GM18508 (cell line): ENCODE results near the gene GHR.

Source experiments
- ATAC-seq: cut with Tn5 transposase; IDR thresholded peaks from one replicate; pipeline ENCODE4 v1.9.1; 2021; ENCODE audit warnings: moderate number of reproducible peaks; ENCODE audit not compliant: insufficient read depth, unreplicated experiment

The GHR gene

GRCh38 chr5:42513246-42513645 lies 90.0 kb downstream of the GHR start:
- ATAC-seq, result no peak

GRCh38 chr5:42514754-42515153 lies 91.5 kb downstream of the GHR start:
- no peak for ATAC-seq

DNA sequence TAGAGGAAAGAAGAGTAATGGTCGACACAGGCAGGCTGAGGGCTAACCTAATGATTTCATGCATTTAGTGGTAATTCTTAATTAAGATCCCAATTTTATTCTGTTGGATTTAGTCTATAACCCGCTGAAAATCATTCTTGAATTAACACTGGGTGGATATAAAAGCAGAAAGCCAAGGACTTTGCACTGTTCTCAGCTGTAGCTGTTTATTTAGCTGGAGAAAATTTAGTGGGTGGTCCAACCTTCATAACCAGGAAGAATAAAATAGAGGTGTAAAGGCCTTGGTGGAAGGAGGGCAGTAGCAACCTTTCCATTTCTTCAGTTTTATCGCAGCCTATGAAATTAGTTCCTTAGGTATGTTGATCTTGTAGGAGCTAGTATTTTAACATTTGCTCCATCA lies 92.3 kb downstream of the GHR start:
- ATAC-seq, result no peak

DNA sequence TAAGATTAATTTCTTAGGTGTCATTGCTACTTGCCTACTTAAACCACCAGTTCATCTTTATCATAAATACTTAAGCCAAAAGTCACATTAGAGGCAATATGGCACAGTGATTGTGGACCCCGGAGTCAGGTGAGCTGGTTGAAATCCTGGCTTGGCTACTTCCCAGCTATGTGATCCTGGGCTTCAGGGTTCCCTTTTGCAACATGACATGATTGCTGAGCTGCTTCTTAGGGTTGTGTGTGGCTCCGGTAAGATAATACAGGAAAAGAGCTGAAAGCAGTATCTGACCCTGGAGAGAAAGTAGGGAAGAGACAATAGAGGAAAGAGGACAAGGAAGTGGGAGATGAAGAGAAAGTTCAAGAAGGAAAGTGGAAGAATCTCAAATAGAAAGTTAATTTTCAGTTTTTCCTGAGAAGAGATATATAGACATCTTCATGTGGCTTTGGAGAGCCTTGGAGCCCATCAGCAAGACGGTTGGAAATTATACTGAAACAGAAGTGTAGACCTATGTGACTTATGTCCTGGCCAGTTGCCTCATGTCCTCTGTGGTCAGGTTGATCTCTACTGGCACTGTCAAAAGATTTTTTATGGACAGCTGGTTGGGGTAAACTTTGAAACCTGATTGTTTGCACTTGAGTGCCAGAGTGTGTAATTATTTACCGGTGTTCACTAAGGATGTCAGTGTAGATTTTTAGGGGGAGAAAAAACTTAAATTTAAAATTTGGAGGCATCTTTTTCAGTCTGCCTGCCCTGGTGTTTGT lies 93.2 kb downstream of the GHR start:
- no peak for ATAC-seq

DNA sequence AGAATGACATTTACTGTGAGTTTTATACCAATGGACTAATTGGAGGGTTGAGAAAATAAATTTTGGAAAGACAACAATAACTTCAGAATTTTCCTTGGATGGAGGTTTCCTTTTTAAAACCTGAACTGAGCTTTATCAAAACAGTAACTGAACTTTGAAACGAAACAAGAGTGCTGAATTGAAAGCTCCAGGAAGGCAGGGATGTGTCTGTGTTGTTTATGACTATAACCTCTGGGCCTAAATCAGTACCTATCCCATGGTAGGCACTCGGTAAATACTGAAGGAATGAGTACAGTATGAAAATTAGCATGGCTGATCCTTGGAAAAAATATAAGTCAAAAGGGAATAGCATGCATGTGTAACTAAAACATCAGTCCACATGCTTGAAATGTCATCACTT lies 93.9 kb downstream of the GHR start:
- no peak for ATAC-seq

DNA sequence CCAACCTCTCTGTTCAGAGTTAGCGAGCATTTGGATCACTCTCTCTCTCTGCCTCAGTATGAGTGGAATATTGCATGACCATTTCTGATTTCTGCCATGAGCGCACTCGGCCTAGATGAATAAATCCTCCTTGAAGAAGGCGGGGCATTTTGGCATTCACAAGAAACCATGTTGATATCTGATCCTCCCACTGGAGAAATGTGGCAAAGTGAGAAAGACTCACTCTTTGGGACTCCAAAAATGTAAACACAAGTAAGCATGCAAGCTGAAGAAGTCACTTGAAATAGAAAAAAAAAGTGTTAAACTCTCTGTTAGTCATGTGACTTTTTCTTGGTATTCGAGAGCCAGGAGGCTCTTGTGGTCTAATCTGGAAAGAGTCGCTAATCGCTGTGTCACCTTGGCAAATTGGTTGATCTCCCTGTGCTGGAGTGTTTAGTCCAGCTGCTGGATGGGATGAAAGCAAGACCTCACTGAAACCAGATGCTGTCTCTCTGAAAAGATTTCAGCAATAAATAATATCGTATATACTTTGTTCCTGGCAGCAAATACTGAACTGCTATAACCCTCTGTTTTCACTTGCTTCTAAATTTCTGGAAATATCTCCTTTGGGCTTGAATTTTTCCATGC lies 95.5 kb downstream of the GHR start:
- ATAC-seq, result no peak

DNA sequence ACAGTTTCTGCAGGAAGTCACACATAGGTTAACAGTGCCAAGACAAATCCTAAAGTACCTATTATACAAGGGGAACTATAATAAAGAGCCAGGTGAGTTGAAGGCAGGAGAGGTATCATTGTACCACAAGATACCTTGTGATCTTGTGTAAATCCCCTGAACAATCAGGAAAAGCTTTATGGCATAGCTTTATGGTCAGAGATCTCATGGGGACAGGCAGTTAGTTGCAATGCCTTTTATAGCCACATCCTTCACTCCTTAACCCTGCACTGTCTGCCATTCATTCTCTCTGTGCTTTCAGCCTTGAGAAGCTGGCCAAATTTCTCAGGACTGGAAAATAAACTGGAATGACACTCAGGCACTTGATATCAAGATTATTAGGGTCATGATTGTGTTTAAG lies 97.0 kb downstream of the GHR start:
- ATAC-seq, result no peak

GRCh38 chr5:42520957-42521356 lies 97.7 kb downstream of the GHR start:
- no peak for ATAC-seq

GRCh38 chr5:42521406-42521805 lies 98.2 kb downstream of the GHR start:
- ATAC-seq, result no peak

DNA sequence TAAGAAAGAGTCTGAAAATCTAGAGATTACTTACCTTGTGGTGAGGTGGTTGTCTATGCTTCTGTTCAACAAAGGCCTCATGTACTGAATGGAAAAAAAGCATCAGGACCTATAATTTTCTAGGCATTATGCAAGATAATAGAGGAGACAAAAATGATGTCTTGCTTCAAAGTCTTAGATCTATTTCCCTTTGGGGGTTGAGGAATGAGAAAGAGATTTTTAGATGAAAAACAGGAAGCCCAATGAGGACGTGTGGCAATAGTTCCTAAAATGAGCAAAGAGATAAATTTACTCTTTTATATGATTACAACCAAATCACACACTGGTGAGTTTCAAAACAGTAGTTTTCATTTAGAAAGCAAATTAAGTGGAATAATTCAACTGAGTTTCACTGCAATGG lies 99.5 kb downstream of the GHR start:
- no peak for ATAC-seq

- ATAC-seq, result no peak
Measured at GRCh38 chr5:42526179-42526578, 102.9 kb downstream of the GHR start.

- ATAC-seq, result no peak
Measured at GRCh38 chr5:42531611-42532010, 108.4 kb downstream of the GHR start.

DNA sequence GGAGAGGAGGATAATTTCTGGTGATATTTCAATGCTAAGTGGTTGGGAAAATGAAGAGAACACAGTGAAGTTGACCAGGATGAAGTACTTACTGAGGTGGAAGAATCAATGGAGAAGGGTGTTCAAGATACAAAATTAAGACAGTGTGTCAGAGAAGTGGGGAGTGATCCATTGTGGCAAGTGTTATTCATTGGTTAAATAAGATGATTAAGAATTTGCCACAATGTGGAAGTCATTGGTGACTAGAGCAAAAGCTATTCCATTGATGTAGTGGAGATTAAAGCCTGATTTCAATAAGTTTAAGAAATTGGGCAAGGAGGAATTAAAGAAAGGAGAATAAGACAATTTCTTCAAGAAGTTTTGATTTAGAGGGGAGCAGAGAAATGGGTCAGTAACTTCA lies 118.9 kb downstream of the GHR start:
- ATAC-seq, result no peak

GRCh38 chr5:42543774-42544173 lies 120.5 kb downstream of the GHR start:
- no peak for ATAC-seq

- ATAC-seq, result no peak
Measured at GRCh38 chr5:42545038-42545437, 121.8 kb downstream of the GHR start.

DNA sequence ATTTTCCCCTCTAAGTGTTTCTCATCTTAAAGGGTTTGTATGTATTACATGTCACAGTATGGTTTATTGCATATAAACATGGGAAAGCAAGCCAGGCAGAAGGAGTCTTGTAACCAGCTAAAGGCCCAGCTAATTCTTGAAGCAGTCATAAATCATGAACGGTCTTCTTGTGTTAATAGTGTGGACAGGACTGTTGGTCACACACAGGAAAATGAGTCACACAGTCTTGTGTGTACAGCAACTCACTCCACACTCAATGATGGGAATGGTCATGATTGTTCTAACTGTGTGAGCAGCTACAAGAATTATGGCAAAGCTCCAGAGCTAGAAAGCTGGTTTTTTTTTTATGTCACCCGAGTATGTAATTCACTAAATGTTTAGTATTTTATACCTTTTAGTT lies 123.9 kb downstream of the GHR start:
- ATAC-seq, result no peak

- no peak for ATAC-seq
Measured at GRCh38 chr5:42547894-42548293, 124.7 kb downstream of the GHR start.

- ATAC-seq, result no peak
Measured at GRCh38 chr5:42552597-42552996, 129.4 kb downstream of the GHR start.

DNA sequence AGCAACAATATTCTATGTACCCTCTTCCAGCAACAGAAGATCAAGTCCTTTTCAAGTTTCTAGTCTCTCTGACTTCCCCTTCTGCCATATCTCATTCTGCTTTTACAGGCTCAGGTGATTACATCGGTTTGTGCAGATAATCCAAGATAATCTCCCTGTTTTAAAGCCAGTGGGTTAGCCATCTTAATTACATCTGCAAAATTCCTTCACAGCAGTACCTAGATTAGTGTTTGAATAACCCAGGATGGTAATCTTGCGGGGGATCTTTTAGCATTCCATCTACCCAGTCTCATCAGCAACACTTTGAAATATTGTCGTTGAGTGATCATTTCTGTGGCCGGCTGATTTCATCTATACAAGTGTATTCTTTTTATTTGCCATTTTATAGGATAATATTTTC lies 130.2 kb downstream of the GHR start:
- ATAC-seq, result no peak

GRCh38 chr5:42555010-42555409 lies 131.8 kb downstream of the GHR start:
- ATAC-seq, result no peak

GRCh38 chr5:42555797-42556196 lies 132.6 kb downstream of the GHR start:
- no peak for ATAC-seq

- ATAC-seq, result no peak
Measured at GRCh38 chr5:42557689-42558088, 134.4 kb downstream of the GHR start.
